GM12891 (cell line): ENCODE data around the gene IFT57.

Experiments used
- PAX5 ChIP-seq: IDR thresholded peaks from 2 replicates; pipeline ENCODE4 v1.6.1; 2011; ENCODE audit warnings: low read length, moderate library complexity, mild to moderate bottlenecking; ENCODE audit not compliant: insufficient read depth, severe bottlenecking
- POLR2A ChIP-seq: IDR thresholded peaks from 2 replicates; pipeline ENCODE4 v1.6.1; 2011; ENCODE audit warnings: low read depth, low read length, control low read depth
- POLR2AphosphoS5 ChIP-seq: IDR thresholded peaks from 2 replicates; pipeline ENCODE4 v1.6.1; 2011; ENCODE audit warnings: low read depth, low read length, control low read depth
- POU2F2 ChIP-seq: IDR thresholded peaks from 2 replicates; pipeline ENCODE4 v1.6.1; 2011; ENCODE audit warnings: low read depth, mild to moderate bottlenecking, control low read depth, low read length, moderate library complexity
- SPI1 ChIP-seq: IDR thresholded peaks from 2 replicates; pipeline ENCODE4 v1.6.1; 2011; ENCODE audit warnings: low read depth, low read length, control low read depth

DNA sequence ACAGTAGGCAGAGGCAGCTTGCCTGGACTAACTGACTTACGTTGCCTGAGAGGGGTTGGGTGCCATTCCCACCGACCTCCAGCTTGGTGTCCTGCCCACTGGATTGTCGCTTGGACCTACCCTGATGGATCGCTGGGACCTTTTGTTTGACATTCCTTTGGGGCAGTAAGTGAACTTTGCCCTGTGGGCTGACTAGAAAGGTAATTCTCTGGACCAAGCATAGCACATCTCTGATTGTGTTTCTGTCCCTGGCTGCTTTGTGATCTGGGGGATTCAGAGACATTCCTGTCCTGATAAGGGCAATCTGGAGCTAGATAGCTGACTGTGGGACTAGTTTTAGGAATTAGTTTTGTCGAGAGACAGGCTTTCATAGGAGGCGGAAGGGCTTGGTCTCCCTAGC, 19.5 kb upstream of the IFT57 start:
- TF ChIP-seq PAX5 (no peak), POLR2A (no peak), POLR2AphosphoS5 (no peak), POU2F2 (no peak), SPI1 (no peak)
